HepG2 (cell line): ENCODE results near the gene NAA16. TPM values are rescaled to one million over a fixed set of nuclear protein-coding genes. Genes with fewer than 3 reads are reported as not detected.
A peak's percentile ranks its signal among the peaks of the same experiment; 100 is the strongest.

ENCODE experiments used
- CSRNP2 ChIP-seq: sonication (generic); formaldehyde crosslinking; conservative IDR thresholded peaks from 2 replicates; pipeline ENCODE4 v1.8.0; 2022; ENCODE audit warnings: low read depth, missing genetic modification reagents
- GLI4 ChIP-seq: sonication (generic); formaldehyde crosslinking; IDR thresholded peaks from 2 replicates; pipeline ENCODE4 v1.5.1; 2020; ENCODE audit warnings: missing genetic modification reagents, mild to moderate bottlenecking, moderate library complexity, borderline replicate concordance
- KLF9 ChIP-seq: IDR thresholded peaks from 2 replicates; pipeline ENCODE4 v1.6.1; 2016; ENCODE audit warnings: low read depth
- NR2F6 ChIP-seq, 2 experiments: IDR thresholded peaks; 2 replicates each; pipeline ENCODE4 v1.6.1; 2016; ENCODE audit warnings: antibody characterized with exemption in 1 of 2, mild to moderate bottlenecking in 1 of 2
- PRMT3 ChIP-seq: sonication (generic); formaldehyde crosslinking; IDR thresholded peaks from 2 replicates; pipeline ENCODE4 v1.8.1; 2022; ENCODE audit warnings: low read depth, mild to moderate bottlenecking, moderate library complexity, missing genetic modification reagents, borderline replicate concordance
- SOX13 ChIP-seq, 3 experiments: fragments of 450-650 bp in 1 of 3; sonication (generic) in 1 of 3; formaldehyde crosslinking in 1 of 3; IDR thresholded peaks in 2 of 3; conservative IDR thresholded peaks in 1 of 3; 2 replicates each; pipeline versions ENCODE4 v1.5.0 to v1.6.1; 2016 to 2020; ENCODE audit warnings: antibody characterized with exemption in 1 of 3, mild to moderate bottlenecking in 1 of 3, missing compliant biosample characterization in 1 of 3, missing genetic modification reagents in 1 of 3, moderate library complexity in 1 of 3
- SP1 ChIP-seq, 2 experiments: fragments of 450-650 bp in 1 of 2; sonication (generic) in 1 of 2; formaldehyde crosslinking in 1 of 2; IDR thresholded peaks; 2 replicates each; pipeline versions ENCODE4 v1.4.0 to v1.6.1; 2016 to 2020; ENCODE audit warnings: missing genetic modification reagents in 1 of 2
- SP5 ChIP-seq: IDR thresholded peaks from 2 replicates; pipeline ENCODE4 v1.6.1; 2016; ENCODE audit warnings: low read depth, borderline replicate concordance
- SRSF1 ChIP-seq: fragments of 200-400 bp; formaldehyde crosslinking; optimal IDR thresholded peaks from 2 replicates; pipeline ENCODE3; 2017; ENCODE audit warnings: mild to moderate bottlenecking, low read depth, low read length, moderate library complexity
- TGIF2 ChIP-seq: IDR thresholded peaks from 2 replicates; pipeline ENCODE4 v1.6.1; 2016; ENCODE audit warnings: control low read depth, missing compliant biosample characterization
- U2AF1 ChIP-seq: fragments of 200-400 bp; formaldehyde crosslinking; optimal IDR thresholded peaks from 2 replicates; pipeline ENCODE3; 2017; ENCODE audit warnings: mild to moderate bottlenecking, low read depth, low read length
- ZC3H4 ChIP-seq: sonication (generic); formaldehyde crosslinking; IDR thresholded peaks from 2 replicates; pipeline ENCODE4 v1.4.0; 2020; ENCODE audit warnings: missing genetic modification reagents, borderline replicate concordance
- ZFY ChIP-seq: sonication (generic); formaldehyde crosslinking; IDR thresholded peaks from 2 replicates; pipeline ENCODE4 v1.4.0; 2020; ENCODE audit warnings: missing genetic modification reagents
- ZNF841 ChIP-seq: sonication (generic); formaldehyde crosslinking; IDR thresholded peaks from 2 replicates; pipeline ENCODE4 v1.8.1; 2023; ENCODE audit warnings: missing genetic modification reagents, borderline replicate concordance
- ZSCAN12 ChIP-seq: sonication (generic); formaldehyde crosslinking; IDR thresholded peaks from 2 replicates; pipeline ENCODE4 v1.9.0; 2021; ENCODE audit warnings: mild to moderate bottlenecking, missing genetic modification reagents
- polyA plus RNA-seq, 8 experiments: library from polyadenylated mRNA; depleted of rRNA in 3 of 8; stranded (reverse) in 7 of 8; unstranded in 1 of 8; fragments of >200 nt; fragmentation: Illumina TruSeq in 4 of 8; extraction: Trizol in 4 of 8; gene quantifications; 2 replicates each; pipeline versions ENCODE4 v1.2.1 to v1.2.3, GENCODE V29; 2011 to 2016; ENCODE audit warnings: low read depth in 4 of 8, missing spikeins in 1 of 8, mixed read lengths in 1 of 8; ENCODE audit not compliant: insufficient read depth in 1 of 8
- total RNA-seq, 5 experiments: library from RNA; depleted of rRNA; stranded (reverse); fragments of >200 nt; fragmentation: Illumina TruSeq; extraction: Trizol; gene quantifications; 2 replicates each; pipeline ENCODE4 v1.2.3, GENCODE V29; 2016; ENCODE audit warnings: low read depth in 1 of 5
- TF ChIP-seq, protein P1 (sequence below): fragments of 450-650 bp; IDR thresholded peaks from 2 replicates; pipeline ENCODE4 v1.6.1; 2017
- TF ChIP-seq, protein P2 (sequence below): sonication (generic); formaldehyde crosslinking; IDR thresholded peaks from 2 replicates; pipeline ENCODE4 v1.4.0; 2020; ENCODE audit warnings: missing genetic modification reagents
- TF ChIP-seq, protein P3 (sequence below): sonication (generic); formaldehyde crosslinking; IDR thresholded peaks from 2 replicates; pipeline ENCODE4 v1.4.0; 2020; ENCODE audit warnings: mild to moderate bottlenecking, missing genetic modification reagents

Gene NAA16
- total and polyA plus RNA-seq, 2 of the 13 experiments (the other 11 are each of a cell fraction or from before 2014, with no cell fraction given) = 9.2 to 15.1 TPM

GRCh38 chr13:41289463-41289881 is 21.6 kb upstream of the NAA16 start (continued):
- TF ChIP-seq ZFY (CRISPR knock-in tag) = no peak
- TF ChIP-seq ZC3H4 (CRISPR knock-in tag) = no peak
- TF ChIP-seq ZSCAN12 (CRISPR knock-in tag) = no peak
- TF ChIP-seq ZNF841 = no peak
- peak; percentile 84 for TF ChIP-seq TGIF2
- TF ChIP-seq, protein P1, sequence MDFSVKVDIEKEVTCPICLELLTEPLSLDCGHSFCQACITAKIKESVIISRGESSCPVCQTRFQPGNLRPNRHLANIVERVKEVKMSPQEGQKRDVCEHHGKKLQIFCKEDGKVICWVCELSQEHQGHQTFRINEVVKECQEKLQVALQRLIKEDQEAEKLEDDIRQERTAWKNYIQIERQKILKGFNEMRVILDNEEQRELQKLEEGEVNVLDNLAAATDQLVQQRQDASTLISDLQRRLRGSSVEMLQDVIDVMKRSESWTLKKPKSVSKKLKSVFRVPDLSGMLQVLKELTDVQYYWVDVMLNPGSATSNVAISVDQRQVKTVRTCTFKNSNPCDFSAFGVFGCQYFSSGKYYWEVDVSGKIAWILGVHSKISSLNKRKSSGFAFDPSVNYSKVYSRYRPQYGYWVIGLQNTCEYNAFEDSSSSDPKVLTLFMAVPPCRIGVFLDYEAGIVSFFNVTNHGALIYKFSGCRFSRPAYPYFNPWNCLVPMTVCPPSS = no peak
- TF ChIP-seq KLF9 (CRISPR knock-in tag) = no peak
- TF ChIP-seq NR2F6 (IDR thresholded peaks at IDR 0.05) = peak; percentile 92
- peak; percentile 95 for TF ChIP-seq NR2F6 (CRISPR knock-in tag; IDR thresholded peaks at IDR 0.05)
- no peak for TF ChIP-seq SRSF1
- TF ChIP-seq SP5 (CRISPR knock-in tag) = no peak; the same call in 1 of the 2 replicates
- no peak for TF ChIP-seq PRMT3 (CRISPR knock-in tag)
- TF ChIP-seq U2AF1 = no peak
- no peak for TF ChIP-seq SP1 (IDR thresholded peaks at IDR 0.05)
- no peak for TF ChIP-seq SP1 (CRISPR knock-in tag; IDR thresholded peaks at IDR 0.05)
- TF ChIP-seq, protein P2, sequence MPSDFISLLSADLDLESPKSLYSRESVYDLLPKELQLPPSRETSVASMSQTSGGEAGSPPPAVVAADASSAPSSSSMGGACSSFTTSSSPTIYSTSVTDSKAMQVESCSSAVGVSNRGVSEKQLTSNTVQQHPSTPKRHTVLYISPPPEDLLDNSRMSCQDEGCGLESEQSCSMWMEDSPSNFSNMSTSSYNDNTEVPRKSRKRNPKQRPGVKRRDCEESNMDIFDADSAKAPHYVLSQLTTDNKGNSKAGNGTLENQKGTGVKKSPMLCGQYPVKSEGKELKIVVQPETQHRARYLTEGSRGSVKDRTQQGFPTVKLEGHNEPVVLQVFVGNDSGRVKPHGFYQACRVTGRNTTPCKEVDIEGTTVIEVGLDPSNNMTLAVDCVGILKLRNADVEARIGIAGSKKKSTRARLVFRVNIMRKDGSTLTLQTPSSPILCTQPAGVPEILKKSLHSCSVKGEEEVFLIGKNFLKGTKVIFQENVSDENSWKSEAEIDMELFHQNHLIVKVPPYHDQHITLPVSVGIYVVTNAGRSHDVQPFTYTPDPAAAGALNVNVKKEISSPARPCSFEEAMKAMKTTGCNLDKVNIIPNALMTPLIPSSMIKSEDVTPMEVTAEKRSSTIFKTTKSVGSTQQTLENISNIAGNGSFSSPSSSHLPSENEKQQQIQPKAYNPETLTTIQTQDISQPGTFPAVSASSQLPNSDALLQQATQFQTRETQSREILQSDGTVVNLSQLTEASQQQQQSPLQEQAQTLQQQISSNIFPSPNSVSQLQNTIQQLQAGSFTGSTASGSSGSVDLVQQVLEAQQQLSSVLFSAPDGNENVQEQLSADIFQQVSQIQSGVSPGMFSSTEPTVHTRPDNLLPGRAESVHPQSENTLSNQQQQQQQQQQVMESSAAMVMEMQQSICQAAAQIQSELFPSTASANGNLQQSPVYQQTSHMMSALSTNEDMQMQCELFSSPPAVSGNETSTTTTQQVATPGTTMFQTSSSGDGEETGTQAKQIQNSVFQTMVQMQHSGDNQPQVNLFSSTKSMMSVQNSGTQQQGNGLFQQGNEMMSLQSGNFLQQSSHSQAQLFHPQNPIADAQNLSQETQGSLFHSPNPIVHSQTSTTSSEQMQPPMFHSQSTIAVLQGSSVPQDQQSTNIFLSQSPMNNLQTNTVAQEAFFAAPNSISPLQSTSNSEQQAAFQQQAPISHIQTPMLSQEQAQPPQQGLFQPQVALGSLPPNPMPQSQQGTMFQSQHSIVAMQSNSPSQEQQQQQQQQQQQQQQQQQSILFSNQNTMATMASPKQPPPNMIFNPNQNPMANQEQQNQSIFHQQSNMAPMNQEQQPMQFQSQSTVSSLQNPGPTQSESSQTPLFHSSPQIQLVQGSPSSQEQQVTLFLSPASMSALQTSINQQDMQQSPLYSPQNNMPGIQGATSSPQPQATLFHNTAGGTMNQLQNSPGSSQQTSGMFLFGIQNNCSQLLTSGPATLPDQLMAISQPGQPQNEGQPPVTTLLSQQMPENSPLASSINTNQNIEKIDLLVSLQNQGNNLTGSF = no peak
- TF ChIP-seq CSRNP2 (CRISPR knock-in tag) = no peak
- no peak for TF ChIP-seq SOX13 (IDR thresholded peaks at IDR 0.05)
- peak in 1 of 2 experiments; percentile 84; a peak in 2 of 4 replicates for TF ChIP-seq SOX13 (CRISPR knock-in tag; conservative IDR thresholded peaks at IDR 0.05 in 1 of 2, IDR thresholded peaks at IDR 0.05 in 1 of 2)
- TF ChIP-seq GLI4 (CRISPR knock-in tag) = no peak
- TF ChIP-seq, protein P3, sequence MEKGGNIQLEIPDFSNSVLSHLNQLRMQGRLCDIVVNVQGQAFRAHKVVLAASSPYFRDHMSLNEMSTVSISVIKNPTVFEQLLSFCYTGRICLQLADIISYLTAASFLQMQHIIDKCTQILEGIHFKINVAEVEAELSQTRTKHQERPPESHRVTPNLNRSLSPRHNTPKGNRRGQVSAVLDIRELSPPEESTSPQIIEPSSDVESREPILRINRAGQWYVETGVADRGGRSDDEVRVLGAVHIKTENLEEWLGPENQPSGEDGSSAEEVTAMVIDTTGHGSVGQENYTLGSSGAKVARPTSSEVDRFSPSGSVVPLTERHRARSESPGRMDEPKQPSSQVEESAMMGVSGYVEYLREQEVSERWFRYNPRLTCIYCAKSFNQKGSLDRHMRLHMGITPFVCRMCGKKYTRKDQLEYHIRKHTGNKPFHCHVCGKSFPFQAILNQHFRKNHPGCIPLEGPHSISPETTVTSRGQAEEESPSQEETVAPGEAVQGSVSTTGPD (CRISPR knock-in tag) = no peak
